Astrocyte of the cerebellum (primary cell): ENCODE data around the gene NAA10.

ENCODE experiments used
- DNase-seq: peaks from one replicate; pipeline ENCODE4 v3.0.0-alpha.2; 2011; ENCODE audit warnings: low read depth
- H3K4me3 ChIP-seq: 2 replicates; pipeline ENCODE4 v1.5.1; 2011; ENCODE audit warnings: mild to moderate bottlenecking, low read depth, low read length, moderate library complexity
- in situ Hi-C: cut with HindIII; loops from 2 replicates; pipeline ENCODE4 v1.10.0; 2017; ENCODE audit warnings: low sequenced_read_pairs
- TF ChIP-seq, protein P1 (sequence below): IDR thresholded peaks from 2 replicates; pipeline ENCODE4 v1.5.1; 2012; ENCODE audit warnings: low read length, low read depth, moderate library complexity, mild to moderate bottlenecking; ENCODE audit errors: missing control alignments

Gene NAA10

GRCh38 chrX:153885208-153885787 lies 49.5 kb downstream of the NAA10 start:
- no peak overlapping the region for H3K4me3 ChIP-seq
- in situ Hi-C loops = no loop called here
- DNase-seq = no peak
- TF ChIP-seq, protein P1, sequence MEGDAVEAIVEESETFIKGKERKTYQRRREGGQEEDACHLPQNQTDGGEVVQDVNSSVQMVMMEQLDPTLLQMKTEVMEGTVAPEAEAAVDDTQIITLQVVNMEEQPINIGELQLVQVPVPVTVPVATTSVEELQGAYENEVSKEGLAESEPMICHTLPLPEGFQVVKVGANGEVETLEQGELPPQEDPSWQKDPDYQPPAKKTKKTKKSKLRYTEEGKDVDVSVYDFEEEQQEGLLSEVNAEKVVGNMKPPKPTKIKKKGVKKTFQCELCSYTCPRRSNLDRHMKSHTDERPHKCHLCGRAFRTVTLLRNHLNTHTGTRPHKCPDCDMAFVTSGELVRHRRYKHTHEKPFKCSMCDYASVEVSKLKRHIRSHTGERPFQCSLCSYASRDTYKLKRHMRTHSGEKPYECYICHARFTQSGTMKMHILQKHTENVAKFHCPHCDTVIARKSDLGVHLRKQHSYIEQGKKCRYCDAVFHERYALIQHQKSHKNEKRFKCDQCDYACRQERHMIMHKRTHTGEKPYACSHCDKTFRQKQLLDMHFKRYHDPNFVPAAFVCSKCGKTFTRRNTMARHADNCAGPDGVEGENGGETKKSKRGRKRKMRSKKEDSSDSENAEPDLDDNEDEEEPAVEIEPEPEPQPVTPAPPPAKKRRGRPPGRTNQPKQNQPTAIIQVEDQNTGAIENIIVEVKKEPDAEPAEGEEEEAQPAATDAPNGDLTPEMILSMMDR = no peak

DNA sequence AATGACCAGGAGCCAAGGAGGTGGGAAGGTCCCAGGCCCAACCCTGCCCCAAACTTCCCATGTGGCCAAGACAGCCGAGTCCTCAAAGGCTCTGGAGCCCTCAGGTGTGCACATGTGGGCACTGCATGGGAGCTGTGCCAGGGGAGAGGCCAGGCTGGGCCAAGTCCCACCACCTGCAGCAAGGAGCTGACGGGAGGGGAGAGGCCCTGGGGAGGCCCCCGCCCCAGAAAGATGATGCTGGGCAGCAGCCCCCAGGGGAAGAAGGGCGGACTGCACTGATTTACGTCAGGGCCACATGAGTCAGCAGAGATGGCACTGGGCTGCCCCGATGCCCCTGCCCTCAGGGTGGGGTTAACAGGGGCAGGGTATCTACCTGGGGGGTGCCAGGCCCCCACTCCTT lies 50.2 kb downstream of the NAA10 start:
- H3K4me3 ChIP-seq = no peak overlapping the region
- in situ Hi-C loops = no loop called here
- TF ChIP-seq, protein P1 = no peak
- no peak for DNase-seq

DNA sequence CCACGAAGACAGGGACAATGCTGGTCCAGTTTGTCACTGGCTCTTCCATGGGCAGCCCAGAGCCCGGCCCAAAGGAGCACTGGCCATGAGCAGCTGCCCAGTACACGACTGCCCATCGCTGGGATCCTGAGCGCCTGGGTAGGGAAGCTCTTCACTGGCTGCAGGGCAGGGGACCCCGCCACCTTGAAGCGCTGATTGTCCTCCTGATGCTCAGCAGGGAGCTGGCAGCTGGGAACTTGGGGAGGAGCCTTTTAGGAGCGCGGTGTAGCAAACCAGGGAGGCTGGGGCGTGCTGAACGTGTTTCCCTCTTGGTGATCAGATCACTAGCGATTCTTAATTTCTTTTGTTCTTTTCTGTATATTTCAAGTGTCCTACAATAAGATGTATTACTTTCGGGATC lies 50.7 kb downstream of the NAA10 start:
- in situ Hi-C loops = no loop called here
- TF ChIP-seq, protein P1 = no peak
- H3K4me3 ChIP-seq = no peak overlapping the region
- DNase-seq = no peak

DNA sequence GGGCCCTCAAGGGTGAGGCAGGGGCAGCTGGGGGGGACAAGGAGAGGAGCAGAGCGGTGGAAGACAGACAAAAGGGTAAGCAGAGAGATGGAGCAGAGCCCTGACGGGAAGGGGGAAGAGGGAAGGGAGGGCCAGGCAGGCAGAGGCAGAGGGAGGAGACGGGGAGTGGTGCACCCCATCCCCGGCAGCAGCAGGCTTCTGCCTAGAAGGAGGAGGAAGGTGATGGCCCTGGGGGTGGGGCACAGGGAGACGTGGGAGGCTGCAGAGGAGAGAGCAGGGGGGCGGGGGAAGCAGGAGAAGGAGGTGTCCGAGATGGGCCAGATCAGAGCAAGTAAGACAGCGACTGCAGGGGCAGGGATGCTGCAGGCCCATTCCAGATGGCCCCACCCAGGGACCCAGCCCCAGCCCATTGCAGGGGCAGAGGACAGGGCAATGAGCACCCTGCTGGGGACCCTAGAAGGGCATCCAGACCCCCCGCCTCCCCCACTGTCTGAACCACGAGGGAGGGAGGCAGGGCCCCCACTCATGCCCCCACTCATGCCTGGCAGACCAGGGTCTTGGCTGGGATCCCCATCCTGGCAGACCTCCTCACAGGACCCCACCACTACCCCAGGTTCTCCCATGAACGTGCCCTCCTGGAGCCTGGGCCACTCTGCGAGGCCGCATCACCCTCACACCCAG lies 51.5 kb downstream of the NAA10 start:
- DNase-seq = no peak
- in situ Hi-C loops = no loop called here
- TF ChIP-seq, protein P1 = no peak
- H3K4me3 ChIP-seq = no peak overlapping the region

- TF ChIP-seq, protein P1 = no peak
- DNase-seq = no peak
- no peak overlapping the region for H3K4me3 ChIP-seq
- in situ Hi-C loops = no loop called here
Measured at GRCh38 chrX:153882557-153882956, 52.3 kb downstream of the NAA10 start.

DNA sequence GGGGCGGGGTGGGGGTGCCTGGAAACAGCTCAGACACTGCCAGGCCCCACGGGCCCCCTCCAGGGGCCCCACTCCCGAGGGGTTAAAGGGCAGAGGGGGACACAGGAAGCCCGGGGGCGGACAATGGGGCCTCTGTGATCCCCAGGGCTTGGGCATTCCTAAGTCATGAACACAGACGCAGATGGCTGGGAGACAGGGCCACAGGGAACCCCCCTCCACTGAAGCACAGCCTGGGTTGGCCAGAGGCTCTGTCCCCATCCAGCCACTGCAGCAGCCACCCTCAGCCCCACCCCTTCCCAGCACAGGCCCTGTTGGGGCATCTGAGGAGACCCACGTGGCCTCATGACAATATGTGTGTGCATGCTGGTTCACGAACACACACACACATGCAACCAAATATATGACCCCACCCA lies 52.7 kb downstream of the NAA10 start:
- TF ChIP-seq, protein P1 = no peak
- no peak overlapping the region for H3K4me3 ChIP-seq
- DNase-seq = no peak
- in situ Hi-C loops = no loop called here
